G401.6 (cell line): ENCODE measurements around the gene CLEC2L.

Experiments used
- FAIRE-seq: peaks from 2 replicates; lab custom pipeline; 2012; peaks lifted over from hg19 to GRCh38; lab: Jason Lieb, UNC

CLEC2L gene

GRCh38 chr7:139557857-139558581, 34.5 kb downstream of the CLEC2L start:
- FAIRE-seq, result no peak

- no peak for FAIRE-seq
Observed at GRCh38 chr7:139559364-139560105, 36.0 kb downstream of the CLEC2L start.

- no peak for FAIRE-seq
Observed at GRCh38 chr7:139560199-139560598, 36.7 kb downstream of the CLEC2L start.

- FAIRE-seq, result no peak
Observed at GRCh38 chr7:139560678-139561077, 37.2 kb downstream of the CLEC2L start.

- FAIRE-seq, result no peak
Observed at GRCh38 chr7:139562491-139562890, 39.0 kb downstream of the CLEC2L start.

- no peak for FAIRE-seq
Observed at GRCh38 chr7:139562961-139563565, 39.6 kb downstream of the CLEC2L start.

GRCh38 chr7:139563856-139564255, 40.4 kb downstream of the CLEC2L start:
- FAIRE-seq, result no peak

GRCh38 chr7:139566075-139566474, 42.6 kb downstream of the CLEC2L start:
- FAIRE-seq, result no peak

- no peak for FAIRE-seq
Observed at GRCh38 chr7:139566736-139567646, 43.5 kb downstream of the CLEC2L start.

GRCh38 chr7:139567647-139568345, 44.3 kb downstream of the CLEC2L start:
- FAIRE-seq, result no peak

- FAIRE-seq, result no peak
Observed at GRCh38 chr7:139568346-139568675, 44.8 kb downstream of the CLEC2L start.

GRCh38 chr7:139568813-139569490, 45.5 kb downstream of the CLEC2L start:
- FAIRE-seq, result no peak

GRCh38 chr7:139570119-139570518, 46.6 kb downstream of the CLEC2L start:
- FAIRE-seq, result no peak

GRCh38 chr7:139570626-139571025, 47.1 kb downstream of the CLEC2L start:
- no peak for FAIRE-seq

- no peak for FAIRE-seq
Observed at GRCh38 chr7:139571190-139571589, 47.7 kb downstream of the CLEC2L start.

GRCh38 chr7:139571651-139572050, 48.2 kb downstream of the CLEC2L start:
- FAIRE-seq, result no peak

- no peak for FAIRE-seq
Observed at GRCh38 chr7:139572071-139572470, 48.6 kb downstream of the CLEC2L start.

- FAIRE-seq, result no peak
Observed at GRCh38 chr7:139572704-139573385, 49.4 kb downstream of the CLEC2L start.

GRCh38 chr7:139573871-139574270, 50.4 kb downstream of the CLEC2L start:
- no peak for FAIRE-seq

GRCh38 chr7:139574618-139575337, 51.3 kb downstream of the CLEC2L start:
- FAIRE-seq, result no peak
